ENCODE results near the gene PLEKHA5.
"Not testable (repeated sequence)": the region's sequence is repeated elsewhere in the genome, so short reads cannot be mapped to it uniquely, and the experiment has no call there.

Gene PLEKHA5

GRCh38 chr12:19369691-19370148, 240.2 kb downstream of the PLEKHA5 start:
- DNase-seq: no peak

- DNase-seq: no peak
Observed at GRCh38 chr12:19373586-19373985, 244.1 kb downstream of the PLEKHA5 start.

DNA sequence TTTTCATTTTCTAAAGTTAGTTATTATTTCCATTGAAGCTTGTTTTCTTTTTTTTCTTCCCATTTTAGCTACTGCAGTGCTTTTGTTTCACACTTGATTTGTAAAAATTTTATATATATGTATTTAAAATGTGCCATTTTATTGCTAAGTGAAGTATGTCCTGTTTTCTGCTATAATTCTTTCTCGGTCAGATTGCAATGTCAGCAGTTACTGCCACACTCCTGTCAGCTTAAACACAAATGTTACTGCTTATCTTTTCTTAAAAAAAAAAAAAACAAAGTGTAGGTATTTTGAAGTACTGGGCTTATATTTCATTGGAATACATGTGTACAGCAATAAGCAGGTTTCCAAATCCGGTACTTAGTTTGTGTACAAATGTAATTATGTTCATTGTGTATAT, 246.4 kb downstream of the PLEKHA5 start:
- no peak for DNase-seq

DNA sequence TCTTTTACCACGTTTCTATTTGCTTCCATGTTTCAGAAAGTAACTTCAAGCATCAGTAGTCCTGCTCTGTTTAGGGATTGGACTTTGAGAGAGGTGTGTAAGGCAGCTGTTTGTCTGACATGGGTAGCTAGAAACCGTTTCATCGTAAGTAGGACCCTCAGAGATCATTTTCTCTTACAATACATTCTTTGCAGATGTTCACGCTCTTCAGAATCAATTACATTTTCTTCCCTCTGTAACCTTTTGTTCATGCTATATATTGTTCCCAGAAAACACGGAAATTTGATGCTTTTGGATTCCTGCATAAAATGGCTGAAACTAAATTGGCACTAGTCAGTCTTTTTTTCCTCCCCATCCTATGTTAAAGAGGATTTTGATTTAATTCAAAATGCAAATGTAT, 247.2 kb downstream of the PLEKHA5 start:
- DNase-seq: no peak

- peak; percentile 37 to 43 for DNase-seq
Observed at GRCh38 chr12:19382111-19382526, 252.6 kb downstream of the PLEKHA5 start.

- no peak for DNase-seq
Observed at GRCh38 chr12:19382563-19382962, 253.0 kb downstream of the PLEKHA5 start.

DNA sequence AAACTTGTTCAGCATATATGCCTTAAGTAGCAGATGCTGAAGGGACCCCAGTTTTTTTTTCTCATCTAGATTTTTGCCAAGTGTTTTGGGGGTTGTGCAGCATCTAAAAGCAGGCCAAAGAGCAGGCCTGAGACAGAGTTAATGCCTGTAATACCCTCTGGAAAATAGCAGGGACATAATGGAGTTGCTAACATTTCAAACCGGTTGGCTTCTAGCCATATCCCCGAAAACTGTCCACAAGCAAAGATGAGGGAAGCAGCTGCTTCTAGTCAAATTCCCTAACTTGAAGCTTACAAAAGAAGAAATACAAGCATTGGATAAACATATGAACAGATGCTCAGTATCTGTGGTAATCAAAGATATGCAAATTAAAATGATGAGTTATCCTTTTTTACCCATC, 257.6 kb downstream of the PLEKHA5 start:
- DNase-seq: no peak

DNA sequence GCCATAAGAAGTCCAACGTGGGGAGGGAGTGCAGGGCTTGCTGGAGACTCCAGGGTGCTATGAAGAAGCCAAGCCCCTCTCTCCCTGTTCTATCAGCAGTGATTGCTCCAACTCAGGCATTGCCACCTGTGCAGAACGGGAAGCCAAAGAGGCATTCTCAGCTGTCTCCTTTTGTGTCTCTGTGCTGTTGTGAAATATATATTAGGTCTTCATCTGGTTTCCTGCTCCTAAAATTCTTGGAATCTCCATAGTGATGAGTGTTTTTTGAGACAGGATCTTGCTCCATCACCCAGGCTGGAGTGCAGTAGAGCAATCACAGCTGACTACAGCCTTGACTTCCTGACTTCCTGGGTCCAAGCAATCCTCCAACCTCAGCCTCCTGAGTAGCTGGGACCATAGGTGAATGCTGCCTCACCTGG, 258.6 kb downstream of the PLEKHA5 start:
- DNase-seq: no peak

DNA sequence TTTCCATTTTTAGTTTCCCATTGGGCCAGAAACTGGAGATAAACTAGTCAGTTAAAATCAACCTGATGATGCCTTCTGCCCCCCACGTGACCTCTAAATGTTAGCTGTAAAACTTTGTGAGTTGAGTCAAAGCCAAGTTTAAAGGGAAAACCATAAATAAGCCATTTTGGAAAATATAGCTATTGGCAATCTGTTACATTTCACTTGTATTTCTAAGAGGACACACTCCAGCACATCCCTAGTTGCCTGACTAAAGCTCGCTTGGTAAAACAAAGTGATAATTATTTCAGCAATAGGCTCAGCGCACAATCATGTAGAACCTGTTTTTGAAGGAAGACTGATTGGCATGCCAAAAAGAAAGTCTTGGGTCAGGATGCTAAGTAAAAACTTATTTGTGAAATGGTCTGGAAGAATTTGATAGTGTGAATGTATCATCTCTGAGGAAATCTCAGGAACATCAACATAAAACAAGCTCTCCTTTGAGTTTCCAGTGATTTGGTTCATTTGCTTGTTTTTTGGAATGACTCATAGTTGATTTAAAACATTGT, 260.6 kb downstream of the PLEKHA5 start:
- no peak for DNase-seq

DNA sequence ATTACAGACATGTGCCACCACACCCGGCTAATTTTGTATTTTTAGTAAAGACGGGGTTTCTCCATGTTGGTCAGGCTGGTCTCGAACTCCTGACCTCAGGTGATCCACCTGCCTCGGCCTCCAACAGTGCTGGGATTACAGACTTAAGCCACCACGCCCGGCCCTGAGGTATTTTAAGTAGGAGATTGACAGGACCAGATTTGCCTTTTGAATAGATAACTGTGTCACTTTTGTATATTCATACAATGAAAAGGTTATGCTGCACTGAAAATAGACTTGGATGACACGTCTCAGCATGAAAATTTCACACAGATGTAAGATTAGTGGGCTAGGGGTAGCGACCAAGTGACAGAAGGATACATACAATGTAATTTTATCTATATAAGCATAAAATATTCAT, 263.1 kb downstream of the PLEKHA5 start:
- not testable (repeated sequence) for DNase-seq

GRCh38 chr12:19394385-19394784, 264.9 kb downstream of the PLEKHA5 start:
- no peak for DNase-seq

- DNase-seq: no peak
Observed at GRCh38 chr12:19397534-19397933, 268.0 kb downstream of the PLEKHA5 start.

- no peak for DNase-seq
Observed at GRCh38 chr12:19398376-19399363, 269.1 kb downstream of the PLEKHA5 start.

GRCh38 chr12:19400649-19401285, 271.2 kb downstream of the PLEKHA5 start:
- not testable (repeated sequence) for DNase-seq

- no peak for DNase-seq
Observed at GRCh38 chr12:19402211-19402610, 272.7 kb downstream of the PLEKHA5 start.

DNA sequence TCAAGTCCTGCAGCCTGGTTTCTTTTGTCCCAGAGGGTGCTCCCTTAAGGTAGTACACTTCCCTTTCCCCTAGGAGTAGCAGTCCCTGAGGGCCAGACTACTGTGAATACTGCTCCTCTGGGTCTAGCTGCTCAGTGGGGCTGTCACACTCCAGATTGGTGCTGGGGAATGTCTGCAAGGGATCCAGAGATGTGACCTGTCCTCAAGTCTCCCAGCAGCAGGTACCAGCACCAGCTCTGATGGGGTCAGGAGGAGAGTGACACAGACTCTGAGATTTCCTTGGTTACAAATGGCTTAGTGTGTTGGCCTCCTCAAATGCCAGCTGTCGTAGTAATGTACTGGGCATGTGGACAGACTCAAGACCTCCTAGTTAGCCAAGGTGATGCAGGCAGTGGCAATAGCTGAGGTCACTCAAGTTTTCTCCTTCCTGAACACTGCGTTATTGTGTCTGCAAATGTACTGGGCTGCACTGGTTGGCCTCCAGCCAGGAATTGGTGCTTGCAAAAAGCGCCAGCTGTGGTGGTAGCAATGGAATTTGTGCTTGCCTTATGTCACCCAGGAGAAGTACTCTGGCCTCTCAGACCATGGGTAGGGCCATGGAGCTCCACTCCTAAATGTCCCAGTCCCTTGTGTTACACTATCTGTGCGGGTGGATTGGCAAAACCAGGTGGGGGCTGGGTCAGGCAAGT, 273.4 kb downstream of the PLEKHA5 start:
- DNase-seq: no peak

DNA sequence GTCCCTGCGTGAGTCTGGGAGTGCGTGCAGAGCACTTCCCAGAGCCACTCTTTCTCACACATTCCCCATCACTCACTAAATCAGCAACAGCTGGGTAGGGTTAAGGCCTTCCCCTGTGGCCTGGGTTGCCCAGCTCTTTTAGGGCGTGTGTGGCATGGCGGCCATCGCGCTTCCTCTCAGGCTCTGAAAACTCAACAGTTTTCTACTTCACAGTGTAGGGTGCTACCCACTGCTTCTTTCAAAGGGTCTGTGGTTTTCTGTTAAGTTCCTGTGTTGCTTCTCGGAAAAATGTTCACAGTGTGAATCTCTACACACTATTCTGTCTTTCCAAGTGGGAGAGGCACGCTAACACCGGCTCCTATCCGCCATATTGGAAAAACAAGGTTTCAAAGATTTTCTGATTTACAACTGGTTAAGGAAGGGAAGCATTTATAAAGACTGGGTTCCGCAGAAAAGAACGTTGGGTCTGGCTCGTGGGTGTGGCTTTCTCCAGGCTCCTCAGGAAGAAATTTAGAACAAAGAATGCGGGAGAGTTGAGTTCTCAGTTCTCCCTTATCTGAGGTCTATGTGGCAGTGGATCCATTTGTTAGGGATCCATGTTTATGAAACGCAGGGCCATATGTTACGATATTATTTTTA, 274.8 kb downstream of the PLEKHA5 start:
- peak in 1 of 2 donors; percentile 9 for DNase-seq

DNA sequence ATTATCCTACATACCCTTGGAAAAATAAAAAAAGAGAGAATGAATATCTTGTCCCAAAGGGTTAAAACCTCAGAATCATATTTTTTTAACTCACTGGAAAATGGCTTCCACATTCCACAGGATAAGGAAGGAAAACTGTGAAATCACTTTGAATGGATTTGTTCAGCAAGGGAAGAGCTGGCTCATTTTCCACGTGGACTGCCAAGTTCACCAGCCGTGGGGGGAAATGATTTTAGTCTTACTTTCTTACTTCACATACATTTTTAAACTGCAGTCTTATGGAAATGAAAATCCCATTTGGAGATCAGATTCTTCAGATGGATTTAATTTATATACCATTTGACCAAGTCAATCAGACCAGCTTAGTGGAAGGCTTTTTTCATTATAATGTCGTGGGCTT, 279.8 kb downstream of the PLEKHA5 start:
- DNase-seq: no peak

DNA sequence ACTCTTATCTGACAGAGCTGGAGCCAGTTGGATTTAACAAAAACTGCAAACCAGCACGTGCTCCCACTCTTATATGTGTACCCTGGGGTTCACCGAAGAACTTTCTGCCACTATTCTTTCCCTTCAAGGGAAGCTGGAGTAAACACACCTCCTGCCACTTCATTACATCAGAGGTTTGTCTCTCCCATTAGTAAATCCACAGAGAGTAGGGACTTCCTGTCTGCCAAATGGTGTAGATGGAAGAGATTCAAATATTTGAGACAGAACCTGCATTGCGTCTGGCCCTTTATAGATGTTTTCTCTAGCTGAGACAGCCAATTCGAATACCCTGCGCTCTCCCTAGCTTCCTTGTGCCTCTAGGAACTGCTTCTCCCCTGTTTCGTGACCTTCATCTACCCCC, 280.7 kb downstream of the PLEKHA5 start:
- no peak for DNase-seq

GRCh38 chr12:19410629-19411185, 281.2 kb downstream of the PLEKHA5 start:
- no peak for DNase-seq

- DNase-seq: no peak
Observed at GRCh38 chr12:19411234-19412204, 282.0 kb downstream of the PLEKHA5 start.

Measured in activated CD4-positive, alpha-beta T cell treated with anti-CD3 and anti-CD28 coated beads for 4 hours (primary cell).